ENCODE measurements around the gene FAM193B. TPM values are rescaled to one million over a fixed set of nuclear protein-coding genes. Genes with fewer than 3 reads are reported as not detected.

Gene FAM193B
- total and polyA plus RNA-seq, 8 donors, result 30.1 to 519 (median 45.0) TPM

- Histone ChIP-seq H3K4me1 (no peaks in the 10 kb centered on the region), H3K9me3 (no peaks in the 10 kb centered on the region), H3K27me3 (no peaks in the 10 kb centered on the region), H3K27ac (no peak overlapping the region), H3K4me3 (no peak overlapping the region), H3K36me3 (no peaks in the 10 kb centered on the region)
- intact Hi-C loops (cut with DNase I), result loop anchor here in 2 of 3 donors (5.0 kb wide), 1 partner anchor 111 kb away; no protein-coding TSS in a partner anchor
- FAIRE-seq (no peak), DNase-seq (peak in 1 of 6 donors; percentile 58), ATAC-seq (no peak)
- WGBS, 2 donors, result 68 to 85% methylated on average over 24 of the region's 24 CpGs
- no peak for TF ChIP-seq CTCF (IDR thresholded peaks at IDR 0.05)
Observed at GRCh38 chr5:177503351-177504085, 50.8 kb downstream of the FAM193B start.

GRCh38 chr5:177502886-177503285 lies 51.5 kb downstream of the FAM193B start:
- 67 to 78% methylated on average over 16 of the region's 16 CpGs for WGBS, 2 donors
- no peak overlapping the region for H3K27ac ChIP-seq
- no peak for ATAC-seq
- DNase-seq, result peak in 1 of 6 donors; percentile 36
- H3K4me1 ChIP-seq, result peaks cover 0 to 5% (median 0%) of the 10 kb centered on the region in 3 donors
- TF ChIP-seq CTCF (IDR thresholded peaks at IDR 0.05), result no peak
- no peaks in the 10 kb centered on the region for H3K9me3 ChIP-seq
- no peaks in the 10 kb centered on the region for H3K36me3 ChIP-seq
- no peak overlapping the region for H3K4me3 ChIP-seq
- no peak for FAIRE-seq
- intact Hi-C loops (cut with DNase I), result loop anchor here in 2 of 3 donors (5.0 kb wide), 1 partner anchor 111 kb away; no protein-coding TSS in a partner anchor
- H3K27me3 ChIP-seq, result no peaks in the 10 kb centered on the region

GRCh38 chr5:177501874-177502678 lies 52.3 kb downstream of the FAM193B start:
- FAIRE-seq (no peak), ATAC-seq (no peak), DNase-seq (no peak)
- intact Hi-C loops (cut with DNase I), result loop anchor here in 2 of 3 donors (5.0 kb wide), 1 partner anchor 110 kb away; no protein-coding TSS in a partner anchor
- H3K4me1 ChIP-seq, result peaks cover 0 to 5% (median 0%) of the 10 kb centered on the region in 3 donors
- no peak overlapping the region for H3K27ac ChIP-seq
- no peaks in the 10 kb centered on the region for H3K27me3 ChIP-seq
- H3K9me3 ChIP-seq, result no peaks in the 10 kb centered on the region
- no peaks in the 10 kb centered on the region for H3K36me3 ChIP-seq
- H3K4me3 ChIP-seq, result no peak overlapping the region
- TF ChIP-seq CTCF (IDR thresholded peaks at IDR 0.05), result no peak
- 51 to 62% methylated on average over 9 of the region's 9 CpGs for WGBS, 2 donors

GRCh38 chr5:177500685-177501522 lies 53.5 kb downstream of the FAM193B start:
- WGBS, 2 donors, result 11 to 15% methylated on average over 10 of the region's 10 CpGs
- Histone ChIP-seq H3K27ac (no peak overlapping the region), H3K27me3 (no peaks in the 10 kb centered on the region), H3K4me3 (no peak overlapping the region), H3K9me3 (no peaks in the 10 kb centered on the region), H3K36me3 (no peaks in the 10 kb centered on the region), H3K4me1 (peaks cover 0 to 5% (median 0%) of the 10 kb centered on the region in 3 donors)
- ATAC-seq (peak in 3 of 4 donors; percentile 54 to 59 (median 54)), FAIRE-seq (no peak), DNase-seq (peak; percentile 78 to 99 (median 90))
- intact Hi-C loops (cut with DNase I), result loop anchor here in 2 of 3 donors (5.0 kb wide), 1 partner anchor 109 kb away; no protein-coding TSS in a partner anchor
- TF ChIP-seq CTCF (IDR thresholded peaks at IDR 0.05), result peak; percentile 85 to 97 (median 94)
